ENCODE data around the gene TMCC1.
"Not testable (repeated sequence)": the region's sequence is repeated elsewhere in the genome, so short reads cannot be mapped to it uniquely, and the experiment has no call there.

Gene TMCC1

GRCh38 chr3:129673897-129674797, 219.4 kb downstream of the TMCC1 start:
- no peak for DNase-seq

DNA sequence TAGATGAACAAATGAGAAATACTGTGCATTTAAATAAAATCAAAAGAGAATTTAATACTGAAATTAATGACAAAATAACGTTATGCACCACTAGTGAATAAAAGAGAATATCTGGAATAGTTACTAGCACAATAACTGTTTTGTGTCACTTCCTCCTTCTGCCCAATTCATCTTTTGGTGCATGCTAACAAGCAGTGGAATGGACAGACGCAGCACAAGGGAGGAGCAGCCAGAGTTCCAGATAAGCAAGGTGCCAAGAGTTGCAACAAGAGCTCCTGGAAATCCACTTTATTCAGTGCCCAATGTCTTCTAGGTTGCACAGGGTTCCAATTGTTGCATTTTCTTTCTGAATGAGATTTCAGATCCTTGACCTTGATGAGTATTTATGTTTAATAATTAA, 220.5 kb downstream of the TMCC1 start:
- no peak for DNase-seq

GRCh38 chr3:129672412-129672811, 221.1 kb downstream of the TMCC1 start:
- no peak for DNase-seq

GRCh38 chr3:129665024-129665768, 228.3 kb downstream of the TMCC1 start:
- no peak for DNase-seq

DNA sequence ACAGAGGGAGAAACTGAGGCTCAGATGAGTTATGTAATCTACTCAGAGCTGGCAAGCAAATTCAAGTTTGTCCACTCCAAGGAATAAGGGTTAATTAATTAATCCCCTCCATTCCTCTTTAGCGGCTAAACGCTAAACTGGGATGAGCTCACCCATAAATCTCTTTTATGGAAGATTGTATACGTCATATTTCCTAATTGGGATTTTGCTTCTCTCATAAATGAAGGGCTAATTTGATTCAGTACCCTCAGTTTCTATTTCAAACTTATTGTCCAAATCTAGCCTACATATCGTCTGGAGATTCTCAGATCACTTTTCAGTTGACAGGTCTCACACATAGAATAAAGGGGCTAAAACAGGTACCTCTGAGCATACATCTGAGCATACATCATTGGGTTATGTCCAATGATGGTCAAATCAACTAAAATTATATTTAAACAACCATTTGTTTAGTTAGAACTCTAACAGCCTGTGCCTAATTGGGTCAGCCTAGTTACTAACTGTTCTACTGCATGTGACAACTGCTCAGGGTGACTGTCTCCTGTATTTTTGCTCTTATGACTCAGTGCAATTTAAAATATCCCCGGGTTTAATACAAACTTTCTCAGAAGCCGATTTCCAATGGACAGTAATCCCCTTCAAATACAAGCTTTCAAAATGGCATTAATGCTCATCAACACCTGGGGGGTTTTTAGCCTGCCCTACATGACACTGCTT, 229.4 kb downstream of the TMCC1 start:
- DNase-seq, result no peak

DNA sequence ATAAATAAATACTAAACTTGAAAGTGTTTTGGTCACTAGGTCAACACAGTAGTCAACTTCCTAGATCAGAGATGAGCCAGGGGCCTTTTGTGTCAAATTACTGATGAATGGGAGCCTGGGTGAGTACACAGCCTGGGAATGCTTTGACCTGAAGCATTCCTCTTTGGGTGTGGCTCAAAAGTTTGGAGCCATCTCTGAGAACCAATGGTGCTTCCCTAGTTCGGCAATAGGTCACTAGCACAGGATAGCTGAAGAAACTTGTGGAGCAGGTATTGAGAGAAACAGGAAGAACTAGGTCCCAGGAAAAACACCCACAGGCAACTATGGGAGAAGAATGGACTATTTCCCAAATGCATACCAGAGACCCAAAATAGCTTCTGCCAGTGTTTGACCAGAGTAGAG, 230.5 kb downstream of the TMCC1 start:
- no peak for DNase-seq

DNA sequence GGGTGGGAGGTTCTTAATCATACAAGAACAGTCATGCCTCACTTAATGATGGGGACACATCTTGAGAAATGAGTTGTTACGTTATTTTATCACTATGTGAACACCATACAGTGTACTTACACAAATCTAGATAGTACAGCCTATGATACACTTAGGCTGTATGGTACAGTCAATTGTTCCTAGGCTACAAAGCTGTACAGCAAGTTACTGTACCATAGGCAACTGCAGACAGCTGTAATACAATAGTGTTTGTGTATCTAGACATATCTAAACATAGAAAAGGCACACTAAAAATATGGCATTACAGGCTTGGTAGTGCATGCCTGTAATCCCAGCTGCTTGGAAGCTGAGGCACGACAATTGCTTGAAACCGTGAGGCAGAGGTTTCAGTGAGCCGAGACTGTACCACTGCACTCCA, 231.3 kb downstream of the TMCC1 start:
- no peak for DNase-seq

GRCh38 chr3:129661766-129662165, 231.7 kb downstream of the TMCC1 start:
- no peak for DNase-seq

DNA sequence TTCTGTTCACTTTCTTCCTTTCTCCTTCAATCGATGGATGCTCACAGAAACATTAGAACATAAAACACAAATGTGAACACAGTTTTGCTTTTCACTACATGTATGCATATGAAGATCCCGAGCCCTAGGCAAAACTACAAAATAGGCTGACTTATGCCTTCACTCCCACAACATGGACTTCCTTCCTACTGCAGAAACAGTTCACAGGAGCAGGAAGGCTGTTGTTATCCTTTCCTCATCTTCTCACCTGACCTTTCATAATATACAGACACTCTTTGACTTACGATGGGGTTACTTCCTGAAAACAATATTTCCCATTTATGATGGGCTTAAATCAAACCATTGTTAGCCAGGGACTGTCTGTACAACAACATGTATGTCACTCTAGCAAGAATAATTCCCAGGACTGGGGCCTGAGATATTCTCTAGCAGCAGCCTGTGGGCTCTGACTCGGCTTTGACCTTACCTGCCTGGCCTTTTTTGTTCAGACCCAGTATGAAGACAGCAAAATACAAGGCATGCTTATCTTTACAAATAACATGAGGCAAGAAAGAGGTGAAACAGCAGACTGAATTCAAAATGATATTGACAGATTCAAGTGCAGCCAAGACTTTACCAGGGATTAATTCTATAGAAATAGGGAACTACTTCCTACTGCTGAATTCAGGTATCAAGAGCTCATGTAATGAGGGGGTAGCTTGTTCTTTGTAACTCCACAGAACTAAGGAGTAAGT, 235.2 kb downstream of the TMCC1 start:
- no peak for DNase-seq

- no peak for DNase-seq
Observed at GRCh38 chr3:129657261-129658046, 236.1 kb downstream of the TMCC1 start.

DNA sequence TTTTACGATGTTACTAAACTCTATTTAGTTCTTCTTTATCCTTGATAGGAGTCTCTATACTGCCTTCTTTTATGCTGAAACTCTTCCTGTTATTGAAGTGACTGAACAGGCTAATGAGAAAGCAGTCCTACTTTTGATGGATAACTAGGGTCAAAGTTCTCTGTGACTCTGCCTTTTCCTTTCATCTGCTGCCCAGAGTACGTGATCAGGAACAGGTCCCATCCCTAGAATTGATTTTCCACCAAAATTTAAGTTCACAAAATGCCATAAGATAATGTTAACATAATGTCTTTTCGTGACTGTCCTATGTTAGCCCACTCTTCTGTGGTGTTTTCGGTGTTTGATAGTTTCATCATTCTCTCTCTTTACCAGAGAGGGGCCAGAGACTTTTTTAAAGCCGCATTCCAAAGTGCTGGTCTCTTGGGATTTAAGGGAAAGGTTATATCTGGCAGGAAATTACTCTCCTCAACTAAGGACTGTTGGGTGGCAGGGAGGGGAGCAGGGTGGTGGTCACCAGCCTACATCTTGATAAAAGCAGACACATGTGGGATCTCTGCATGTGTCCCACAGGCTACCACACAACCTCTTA, 236.8 kb downstream of the TMCC1 start:
- no peak for DNase-seq

DNA sequence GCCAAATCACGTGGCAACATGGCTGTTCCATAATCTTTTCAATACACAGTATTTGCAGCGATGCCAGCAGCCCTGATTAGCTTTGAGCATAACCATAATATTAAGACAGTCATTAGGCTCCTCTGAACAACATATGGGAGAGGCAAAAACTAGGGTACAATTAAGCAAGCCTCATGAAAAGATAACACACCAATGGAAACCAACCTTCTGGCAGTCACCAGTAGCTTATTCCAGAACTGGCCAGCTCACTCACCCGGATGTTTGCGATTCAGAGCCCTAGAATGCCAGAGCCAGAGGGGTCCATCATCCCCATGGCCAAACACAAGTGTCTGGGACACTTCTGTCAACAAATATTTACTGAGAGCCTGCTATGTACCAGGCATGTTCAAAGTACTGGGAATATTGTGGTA, 238.2 kb downstream of the TMCC1 start:
- no peak for DNase-seq

DNA sequence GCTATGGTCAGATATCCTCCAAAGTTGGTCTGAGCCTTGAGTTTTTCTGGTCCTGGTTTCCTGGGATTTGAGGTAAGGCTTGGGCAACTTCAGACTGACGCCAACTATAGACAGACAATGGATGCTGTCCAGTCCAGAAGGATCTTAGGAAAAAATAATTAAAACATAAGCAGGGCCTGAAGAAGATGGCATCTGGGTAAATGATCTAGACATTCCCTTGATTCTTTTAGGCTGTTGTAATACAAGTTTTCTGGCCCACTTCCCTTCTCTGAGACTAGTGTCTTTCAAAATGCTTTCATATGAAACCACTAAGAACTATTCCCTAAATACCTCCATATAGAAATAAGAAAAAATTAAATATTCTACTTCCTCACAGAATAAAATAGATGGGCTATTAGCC, 239.4 kb downstream of the TMCC1 start:
- DNase-seq, result no peak

- no peak for DNase-seq
Observed at GRCh38 chr3:129653019-129653418, 240.5 kb downstream of the TMCC1 start.

DNA sequence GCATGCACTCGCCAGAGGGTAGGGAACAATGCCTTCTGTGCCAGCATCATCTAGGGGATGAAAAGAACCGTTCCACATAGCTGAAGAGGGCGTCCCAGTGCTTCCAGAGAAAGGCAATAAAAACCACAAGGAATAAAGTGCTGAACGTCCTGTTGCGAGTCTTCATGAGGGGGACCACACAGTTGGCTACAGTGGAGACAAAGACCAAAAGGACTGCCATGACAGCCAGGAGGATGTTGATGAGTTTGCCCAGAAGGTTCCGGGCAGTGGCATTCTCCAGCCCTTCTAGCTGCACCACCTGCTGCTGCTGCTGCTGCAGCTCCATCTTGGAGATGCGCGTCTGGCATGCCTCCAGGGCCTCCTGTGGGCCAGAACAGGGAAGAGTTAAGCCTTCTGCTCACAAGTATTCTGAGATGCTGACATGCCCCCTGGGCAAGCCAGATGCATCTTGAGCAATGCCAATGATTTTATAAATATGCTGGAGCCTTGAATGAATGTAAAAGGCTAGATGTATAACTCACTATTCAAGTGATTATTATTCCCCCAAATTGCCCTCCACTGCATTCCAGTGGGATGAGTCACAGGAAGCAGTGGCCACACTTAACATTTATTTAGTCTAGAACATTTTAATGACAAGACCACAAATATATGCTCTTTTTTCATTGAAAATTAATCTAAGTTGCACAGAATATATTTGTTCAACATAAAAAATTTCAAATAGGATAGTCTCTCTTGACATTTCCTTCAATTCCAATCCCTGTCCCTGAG, 241.9 kb downstream of the TMCC1 start:
- DNase-seq, result no peak

- DNase-seq, result peak; percentile 43
Observed at GRCh38 chr3:129650256-129650872, 243.1 kb downstream of the TMCC1 start.

GRCh38 chr3:129648391-129648790, 245.1 kb downstream of the TMCC1 start:
- DNase-seq, result no peak

DNA sequence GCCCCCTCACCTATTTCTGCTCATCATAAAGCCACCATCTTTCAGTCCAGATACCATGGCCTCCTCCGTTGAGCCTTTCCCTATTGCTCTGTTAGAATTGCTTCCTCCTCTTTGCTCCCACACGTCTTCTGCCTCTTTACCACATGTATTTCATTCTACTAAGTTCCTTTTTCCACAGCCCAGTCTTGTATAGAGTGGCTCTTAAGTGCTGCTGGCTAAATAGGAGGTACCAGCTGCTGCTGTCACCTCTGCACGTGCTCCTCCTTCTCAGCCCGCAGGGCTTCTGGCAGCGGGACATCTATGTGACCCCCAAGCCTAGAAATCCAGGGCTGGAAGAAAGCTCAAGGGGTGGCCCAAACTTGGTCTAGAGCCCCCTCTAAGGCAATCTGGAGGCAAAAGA, 248.2 kb downstream of the TMCC1 start:
- DNase-seq, result no peak

DNA sequence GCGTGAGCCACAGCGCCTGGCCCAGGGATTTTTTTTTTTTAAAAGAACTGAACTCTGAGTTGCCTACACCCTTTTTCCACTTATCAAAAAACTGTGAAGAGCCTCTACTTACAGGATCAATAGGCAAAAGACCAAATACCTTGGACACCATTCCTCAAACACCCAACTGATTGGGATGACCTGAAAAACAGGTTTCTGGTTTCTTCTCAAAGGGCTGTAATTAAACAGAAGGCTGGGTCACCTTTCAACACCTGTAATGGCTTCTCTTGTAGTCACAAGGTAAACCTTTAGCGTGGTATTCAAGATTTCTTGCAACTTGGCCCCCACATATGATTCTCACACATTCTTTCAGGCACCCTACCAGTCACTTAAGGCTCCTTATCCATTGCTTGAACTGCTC, 248.7 kb downstream of the TMCC1 start:
- no peak for DNase-seq

- not testable (repeated sequence) for DNase-seq
Observed at GRCh38 chr3:129641567-129642260, 251.8 kb downstream of the TMCC1 start.
